ENCODE results near the gene TAGLN3.

DNA sequence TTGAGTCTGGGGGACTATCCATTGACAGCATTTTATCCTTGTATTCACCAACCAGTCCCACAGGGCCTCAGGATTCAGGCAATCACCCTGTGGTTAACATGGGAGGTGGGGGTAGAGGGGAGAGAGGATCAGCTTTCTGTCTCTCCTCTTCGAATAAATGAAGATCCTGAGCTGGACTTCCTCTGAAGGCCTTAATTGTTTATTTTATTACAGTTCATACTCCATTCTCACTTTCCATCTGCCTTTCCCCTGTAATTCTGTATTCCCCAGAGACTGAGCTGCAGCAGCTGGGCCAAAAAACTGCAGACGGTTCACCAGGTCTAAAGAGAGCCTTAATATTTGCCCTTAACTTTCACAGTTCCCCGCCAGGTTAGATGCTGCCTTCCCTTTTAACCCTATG, 11.9 kb downstream of the TAGLN3 start:
- TF ChIP-seq, protein P1, sequence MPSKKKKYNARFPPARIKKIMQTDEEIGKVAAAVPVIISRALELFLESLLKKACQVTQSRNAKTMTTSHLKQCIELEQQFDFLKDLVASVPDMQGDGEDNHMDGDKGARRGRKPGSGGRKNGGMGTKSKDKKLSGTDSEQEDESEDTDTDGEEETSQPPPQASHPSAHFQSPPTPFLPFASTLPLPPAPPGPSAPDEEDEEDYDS (CRISPR knock-in tag; IDR thresholded peaks at IDR 0.05): no peak
- TF ChIP-seq ZNF558 (CRISPR knock-in tag; IDR thresholded peaks at IDR 0.05; ENCODE audit: borderline replicate concordance) (no peak), ZNF3 (CRISPR knock-in tag; IDR thresholded peaks at IDR 0.05) (no peak)
